GM12874 (cell line): ENCODE results near the gene PIWIL1.

Experiments
- TF ChIP-seq, protein P1 (sequence below): IDR thresholded peaks from 2 replicates; pipeline ENCODE4 v1.5.1; 2011; ENCODE audit warnings: low read depth, mild to moderate bottlenecking, control low read depth, low read length, moderate library complexity; ENCODE audit not compliant: insufficient read depth

PIWIL1 gene

DNA sequence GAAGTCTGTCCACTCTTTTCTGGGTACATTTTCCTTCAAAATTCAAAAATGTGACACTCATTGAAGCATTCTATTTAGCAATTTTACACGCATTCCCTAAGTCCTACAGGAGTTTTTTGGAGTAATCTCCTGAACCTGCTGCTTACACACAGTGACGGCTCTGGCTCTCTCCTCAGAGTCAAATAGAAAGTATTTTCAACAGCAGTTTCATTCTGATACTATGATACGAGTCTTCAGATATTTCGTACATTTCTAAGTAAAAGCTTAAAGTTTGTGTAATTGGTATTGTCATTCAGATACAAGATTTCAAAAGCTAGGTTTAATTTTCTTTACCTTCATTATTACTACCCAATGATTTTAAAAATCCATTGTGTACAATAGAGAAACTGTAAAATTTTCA lies 36.4 kb downstream of the PIWIL1 start:
- TF ChIP-seq, protein P1, sequence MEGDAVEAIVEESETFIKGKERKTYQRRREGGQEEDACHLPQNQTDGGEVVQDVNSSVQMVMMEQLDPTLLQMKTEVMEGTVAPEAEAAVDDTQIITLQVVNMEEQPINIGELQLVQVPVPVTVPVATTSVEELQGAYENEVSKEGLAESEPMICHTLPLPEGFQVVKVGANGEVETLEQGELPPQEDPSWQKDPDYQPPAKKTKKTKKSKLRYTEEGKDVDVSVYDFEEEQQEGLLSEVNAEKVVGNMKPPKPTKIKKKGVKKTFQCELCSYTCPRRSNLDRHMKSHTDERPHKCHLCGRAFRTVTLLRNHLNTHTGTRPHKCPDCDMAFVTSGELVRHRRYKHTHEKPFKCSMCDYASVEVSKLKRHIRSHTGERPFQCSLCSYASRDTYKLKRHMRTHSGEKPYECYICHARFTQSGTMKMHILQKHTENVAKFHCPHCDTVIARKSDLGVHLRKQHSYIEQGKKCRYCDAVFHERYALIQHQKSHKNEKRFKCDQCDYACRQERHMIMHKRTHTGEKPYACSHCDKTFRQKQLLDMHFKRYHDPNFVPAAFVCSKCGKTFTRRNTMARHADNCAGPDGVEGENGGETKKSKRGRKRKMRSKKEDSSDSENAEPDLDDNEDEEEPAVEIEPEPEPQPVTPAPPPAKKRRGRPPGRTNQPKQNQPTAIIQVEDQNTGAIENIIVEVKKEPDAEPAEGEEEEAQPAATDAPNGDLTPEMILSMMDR, result no peak

DNA sequence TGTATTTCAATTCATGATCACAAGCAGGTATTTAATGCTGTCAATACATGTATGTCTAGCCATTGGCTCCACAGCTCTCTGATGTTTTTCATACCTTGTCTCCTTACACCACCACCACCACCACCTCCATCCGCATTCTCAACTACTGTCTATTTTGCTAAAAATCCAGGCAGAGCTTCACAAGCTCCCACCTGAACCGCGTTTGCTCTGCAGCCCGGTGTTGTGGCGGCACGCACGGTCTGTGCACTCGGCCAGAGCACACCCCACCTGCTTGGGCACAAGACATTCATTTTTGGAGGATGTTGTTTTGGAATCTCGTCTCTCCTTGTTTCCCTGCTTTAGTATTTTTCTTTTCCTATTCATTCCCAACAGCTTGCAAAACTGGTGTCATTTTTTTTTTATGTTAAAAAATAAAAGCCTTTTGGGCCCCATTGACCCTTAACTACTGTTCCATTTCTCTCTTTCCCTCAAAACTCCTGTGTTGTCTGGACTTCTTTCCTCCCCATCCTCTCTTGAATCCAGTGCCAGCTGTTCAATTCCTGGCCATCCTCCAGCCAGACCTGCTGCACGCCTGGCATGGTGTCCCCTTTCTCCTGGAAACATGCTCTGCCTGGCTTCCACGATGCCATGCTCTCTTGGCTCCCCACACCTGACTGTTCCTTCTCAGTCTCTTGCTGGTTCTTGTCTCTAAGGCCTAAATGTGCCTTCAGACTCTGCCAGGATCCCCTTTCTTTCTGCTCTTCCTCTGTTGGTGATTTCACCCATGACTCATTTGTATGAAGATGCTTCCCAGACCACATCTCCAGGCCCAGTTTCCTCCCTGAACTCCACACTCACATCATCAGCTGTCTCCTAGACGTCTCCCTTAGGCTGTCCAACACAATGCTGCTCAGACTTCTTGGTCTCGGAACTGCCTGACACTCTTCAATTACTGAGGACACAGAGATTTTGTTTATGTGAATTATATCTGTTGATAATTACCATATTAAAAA lies 37.9 kb downstream of the PIWIL1 start:
- TF ChIP-seq, protein P1, result no peak

DNA sequence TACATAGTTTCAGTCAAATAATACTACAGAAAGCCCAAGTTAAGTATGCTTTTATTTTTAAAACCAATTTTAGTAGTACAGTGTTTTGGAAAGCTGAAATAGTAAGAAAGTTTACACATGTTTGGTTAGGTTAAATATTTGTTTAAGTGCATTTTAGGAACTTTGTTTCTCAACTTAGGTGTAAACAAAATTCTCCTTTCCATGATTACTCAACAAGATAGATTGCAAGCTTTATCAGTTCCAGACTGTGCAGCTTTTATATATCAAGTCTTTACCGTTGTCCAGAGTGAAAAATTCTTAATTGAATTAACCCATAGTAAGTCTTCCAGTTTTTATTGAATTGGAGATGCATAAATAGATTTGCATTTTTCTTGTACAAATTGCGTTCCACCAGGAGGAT lies 45.1 kb downstream of the PIWIL1 start:
- TF ChIP-seq, protein P1, result no peak

DNA sequence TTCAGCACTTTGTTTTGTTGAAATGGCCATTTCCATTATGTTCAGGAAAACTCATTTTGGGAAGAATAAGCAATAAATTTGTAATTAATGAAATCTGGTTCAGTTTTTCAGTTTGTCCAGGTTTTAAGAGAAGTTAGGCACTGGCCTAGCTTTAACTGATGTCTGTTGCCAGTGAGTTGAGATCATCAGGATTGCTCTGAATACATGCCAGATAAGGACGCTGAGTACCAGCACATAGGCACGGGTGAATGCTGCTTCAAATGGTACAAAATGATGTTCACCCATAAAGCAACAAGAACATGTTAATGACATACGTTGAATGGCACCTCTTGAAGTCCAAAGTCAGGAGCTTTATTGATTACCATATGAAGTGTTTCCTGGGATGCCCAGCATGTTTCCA lies 46.5 kb downstream of the PIWIL1 start:
- TF ChIP-seq, protein P1, result no peak

DNA sequence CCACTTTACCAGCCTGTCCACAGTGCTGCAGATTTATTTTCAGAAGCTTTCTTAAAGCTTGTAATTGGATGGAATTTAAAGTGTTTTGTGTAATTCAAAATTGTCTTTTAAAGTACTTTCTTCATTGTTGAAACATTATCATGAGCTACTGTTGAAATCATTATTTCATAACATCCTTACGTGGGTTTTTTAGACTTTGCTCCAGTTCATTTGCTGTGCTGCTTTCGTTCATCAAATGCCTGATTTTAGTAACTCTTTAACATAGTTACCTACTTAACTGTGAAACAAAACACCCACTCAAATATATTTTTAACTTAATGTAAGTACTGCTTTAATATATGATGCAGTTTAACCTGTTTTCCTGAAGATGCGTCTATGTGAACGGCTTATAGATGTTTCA lies 47.5 kb downstream of the PIWIL1 start:
- TF ChIP-seq, protein P1, result no peak

DNA sequence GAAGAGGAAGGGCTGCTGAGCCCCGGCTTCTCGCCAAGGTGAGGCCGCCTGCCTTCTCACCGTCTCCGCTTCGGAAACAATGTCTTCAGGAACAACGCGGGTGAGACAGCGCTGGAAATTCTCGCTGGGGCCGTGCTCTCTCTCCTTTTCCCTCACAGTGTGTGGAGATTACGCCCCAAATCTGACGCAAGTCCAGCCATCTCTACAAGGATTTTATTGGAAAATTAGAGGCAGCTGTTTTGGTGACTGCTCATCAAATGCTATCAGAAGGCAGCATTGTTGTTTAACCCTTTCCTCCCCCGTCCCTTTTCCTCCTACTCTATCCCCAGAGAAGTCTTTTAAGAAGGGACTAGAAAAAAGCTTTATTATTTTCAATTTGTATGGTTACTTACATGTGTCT lies 53.5 kb downstream of the PIWIL1 start:
- TF ChIP-seq, protein P1, result no peak

DNA sequence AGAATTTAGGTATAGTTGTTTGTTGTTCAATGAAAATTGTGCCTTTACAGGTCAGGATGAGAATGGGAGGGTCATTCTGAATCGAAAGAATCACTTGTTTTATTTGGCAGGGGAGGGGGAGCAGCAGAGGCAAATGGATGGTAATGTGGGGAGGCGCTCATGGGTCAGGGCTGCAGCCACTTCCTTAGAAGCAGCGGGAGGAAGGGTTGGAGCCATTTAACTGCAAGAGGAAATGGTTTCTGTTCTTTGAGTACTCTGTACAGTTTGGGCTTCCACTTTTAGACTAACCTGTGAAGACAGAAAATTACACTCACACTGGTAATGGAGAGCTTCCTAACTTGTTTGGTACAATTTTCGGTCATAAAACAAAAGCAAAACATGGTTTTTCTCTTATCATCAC lies 57.2 kb downstream of the PIWIL1 start:
- TF ChIP-seq, protein P1, result no peak
